Bronchial epithelial cell (primary cell): ENCODE results near the gene MAPK1. TPM values are rescaled to one million over a fixed set of nuclear protein-coding genes. Genes with fewer than 3 reads are reported as not detected.
"Not testable (repeated sequence)": the region's sequence is repeated elsewhere in the genome, so short reads cannot be mapped to it uniquely, and the experiment has no call there.

Experiments
- DNase-seq: peaks from one replicate; pipeline ENCODE4 v3.0.0-alpha.2; 2010; ENCODE audit warnings: low read depth
- FAIRE-seq: peaks from 2 replicates; lab custom pipeline; 2011; peaks lifted over from hg19 to GRCh38; lab: Jason Lieb, UNC
- H3K27me3 ChIP-seq: 2 replicates; pipeline ENCODE4 v1.5.1; 2011; ENCODE audit warnings: low read length; ENCODE audit not compliant: control insufficient read depth, insufficient read depth
- H3K36me3 ChIP-seq: 2 replicates; pipeline ENCODE4 v1.5.1; 2011; ENCODE audit warnings: low read length; ENCODE audit not compliant: control insufficient read depth, insufficient read depth
- H3K4me3 ChIP-seq: 2 replicates; pipeline ENCODE4 v1.5.1; 2011; ENCODE audit warnings: mild to moderate bottlenecking, low read depth, low read length, control low read depth
- CTCF ChIP-seq: IDR thresholded peaks from 2 replicates; pipeline ENCODE4 v1.5.1; 2011; ENCODE audit warnings: mild to moderate bottlenecking, moderate library complexity, low read length, control low read depth, inconsistent platforms; ENCODE audit not compliant: insufficient read depth, severe bottlenecking
- total RNA-seq: library from RNA; depleted of rRNA; stranded (reverse); fragments of >200 nt; gene quantifications from 2 replicates; pipeline ENCODE4 v1.2.1, GENCODE V29; 2014

MAPK1 gene
- total RNA-seq, 1 donor from 2014 or later, result 44.0 TPM

DNA sequence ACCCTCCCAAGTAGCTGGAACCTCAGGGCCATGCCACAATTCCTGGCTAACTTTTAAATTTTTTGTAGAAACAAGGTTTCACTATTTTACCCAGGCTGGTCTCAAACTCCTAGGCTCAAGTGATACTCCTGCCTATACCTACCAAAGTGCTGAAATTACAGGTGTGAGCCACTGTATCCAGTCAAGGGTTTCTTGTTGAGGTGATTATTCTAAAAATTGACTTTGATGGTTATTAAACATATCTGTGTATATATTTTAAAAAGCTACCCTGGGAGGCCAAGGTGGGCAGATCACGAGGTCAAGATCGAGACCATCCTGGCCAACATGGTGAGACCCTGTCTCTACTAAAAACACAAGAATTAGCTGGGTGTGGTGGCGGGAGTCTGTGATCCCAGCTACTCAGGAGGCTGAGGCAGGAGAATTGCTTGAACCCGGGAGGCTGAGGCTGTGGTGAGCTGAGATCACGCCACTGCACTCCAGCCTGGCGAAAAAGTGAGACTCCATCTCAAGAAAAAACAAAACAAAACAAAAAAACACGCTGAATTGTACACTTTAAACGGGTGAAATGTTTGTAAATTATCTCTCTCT is 27.1 kb downstream of the MAPK1 start:
- FAIRE-seq (no peak), DNase-seq (no peak)
- peaks cover 1% of the 10 kb centered on the region for H3K36me3 ChIP-seq
- no peak for TF ChIP-seq CTCF
- no peaks in the 10 kb centered on the region for H3K27me3 ChIP-seq
- H3K4me3 ChIP-seq, result no peak overlapping the region

DNA sequence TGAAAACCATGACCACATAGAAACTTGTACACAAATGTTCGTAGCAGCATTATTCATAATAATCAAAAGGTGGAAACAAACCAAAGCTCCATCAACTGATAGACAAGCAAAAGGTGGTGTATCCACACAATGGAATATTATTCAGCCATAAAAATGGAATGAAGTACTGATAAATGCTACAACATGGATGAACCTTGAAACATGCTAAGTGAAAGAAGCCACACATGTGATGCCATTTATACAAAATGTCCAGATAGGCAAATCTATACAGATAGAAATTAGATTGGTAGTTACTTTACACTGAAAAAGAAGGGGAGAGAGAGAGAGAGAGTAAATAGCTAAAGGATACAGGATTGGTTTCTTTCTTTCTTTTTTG is 27.7 kb downstream of the MAPK1 start:
- H3K36me3 ChIP-seq, result peaks cover 1% of the 10 kb centered on the region
- H3K27me3 ChIP-seq, result no peaks in the 10 kb centered on the region
- no peak overlapping the region for H3K4me3 ChIP-seq
- no peak for FAIRE-seq
- TF ChIP-seq CTCF, result no peak
- no peak for DNase-seq

GRCh38 chr22:21839104-21839764 is 28.2 kb downstream of the MAPK1 start:
- FAIRE-seq, DNase-seq, H3K4me3 ChIP-seq, H3K36me3 ChIP-seq, H3K27me3 ChIP-seq: not testable (repeated sequence)

DNA sequence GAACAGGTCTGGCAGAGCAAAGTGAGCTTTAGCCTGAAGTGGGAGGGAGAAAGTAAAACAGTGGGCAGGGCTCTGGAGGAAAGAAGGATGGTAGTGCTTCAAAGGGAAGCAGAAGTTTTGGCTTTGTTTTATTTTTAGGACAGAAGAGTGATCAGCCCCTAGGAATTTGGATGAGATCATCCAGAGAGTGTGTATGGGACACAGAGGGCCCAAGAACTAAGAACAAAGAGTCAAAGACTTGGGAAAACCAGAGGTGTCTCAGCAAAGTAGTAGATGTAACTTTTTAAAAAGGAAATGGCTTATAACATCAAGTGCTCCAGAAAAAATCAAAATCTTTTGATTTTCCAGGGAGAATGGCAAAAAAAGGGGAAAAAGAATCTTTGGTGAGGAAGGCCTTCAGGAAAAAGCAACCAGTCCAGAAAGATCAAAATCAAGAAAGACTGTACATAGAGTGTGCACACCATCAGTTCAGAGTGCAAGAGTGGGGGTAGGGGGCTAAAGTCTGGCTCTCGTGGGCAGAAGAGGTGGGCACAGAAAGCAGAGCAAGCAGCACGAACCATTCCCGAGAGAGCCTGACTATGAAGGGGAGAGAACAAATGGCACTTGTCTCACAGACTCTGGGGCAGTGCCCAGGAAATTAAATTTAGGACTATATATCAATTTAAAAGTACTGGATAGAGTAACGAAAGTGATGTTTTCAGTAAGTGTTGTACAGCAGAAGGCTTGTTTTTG is 30.0 kb downstream of the MAPK1 start:
- FAIRE-seq (no peak), DNase-seq (peak; percentile 72)
- no peak overlapping the region for H3K4me3 ChIP-seq
- no peaks in the 10 kb centered on the region for H3K27me3 ChIP-seq
- no peaks in the 10 kb centered on the region for H3K36me3 ChIP-seq
- no peak for TF ChIP-seq CTCF

DNA sequence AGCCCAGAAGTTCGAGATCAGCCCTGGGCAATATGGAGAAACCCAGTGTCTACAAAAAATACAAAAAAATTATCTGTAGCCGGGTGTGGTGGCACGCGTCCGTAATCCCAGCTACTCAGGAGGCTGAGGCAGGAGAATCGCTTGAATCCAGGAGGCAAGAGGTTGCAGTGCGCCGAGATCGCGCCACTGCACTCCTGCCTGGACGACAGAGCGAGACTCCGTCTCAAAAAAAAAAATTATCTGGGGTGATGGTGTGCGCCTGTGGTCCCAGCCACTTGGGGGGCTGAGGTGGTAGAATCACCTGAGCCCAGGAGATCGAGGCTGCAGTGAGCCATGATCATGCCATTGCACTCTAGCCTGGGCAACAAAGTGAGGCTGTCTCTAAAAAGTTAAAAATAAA is 31.0 kb downstream of the MAPK1 start:
- FAIRE-seq, H3K36me3 ChIP-seq, H3K27me3 ChIP-seq: not testable (repeated sequence)

GRCh38 chr22:21835378-21835777 is 32.1 kb downstream of the MAPK1 start:
- FAIRE-seq, result no peak
- DNase-seq, result no peak
- H3K27me3 ChIP-seq, result no peaks in the 10 kb centered on the region
- peaks cover 2% of the 10 kb centered on the region for H3K36me3 ChIP-seq
- no peak overlapping the region for H3K4me3 ChIP-seq
- no peak for TF ChIP-seq CTCF

More for the DNA sequence above, 31.0 kb downstream of the MAPK1 start:
- H3K4me3 ChIP-seq, DNase-seq: not testable (repeated sequence)
